A549 (cell line): Measurements from ENCODE around the gene IL1RAP. TPM values are rescaled to one million over a fixed set of nuclear protein-coding genes. Genes with fewer than 3 reads are reported as not detected.

Source experiments
- ATAC-seq, 2 experiments: fragments of 200-7000 bp in 1 of 2; fragments of >200 bp in 1 of 2; cut with Nextera tagmentation in 1 of 2; cut with Tn5 transposase in 1 of 2; 3 replicates each; pipeline versions ENCODE4 v1.8.0 to v1.9.1; 2018 to 2020; ENCODE audit warnings: mild to moderate bottlenecking in 1 of 2, moderate library complexity in 1 of 2
- CTCF ChIA-PET: fragments of 300-600 bp; sonication (Branson Sonifier 250); formaldehyde crosslinking; extraction: SDS; loops from one replicate; lab custom pipeline; 2021; ENCODE audit warnings: antibody characterized with exemption, inconsistent platforms; lab: Yijun Ruan, JAX
- POLR2A ChIA-PET: fragments of 350-600 bp; formaldehyde crosslinking; extraction: SDS; loops from one replicate; lab custom pipeline; 2021; ENCODE audit warnings: antibody characterized with exemption, inconsistent platforms; lab: Yijun Ruan, JAX
- DNase-seq, 2 experiments: peaks; one replicate each; pipeline versions ENCODE4 v3.0.0 to v3.0.0-alpha.2; 2011 to 2016; ENCODE audit warnings: low read depth in 1 of 2, low spot score in 1 of 2
- FAIRE-seq: peaks from 2 replicates; lab custom pipeline; 2011; peaks lifted over from hg19 to GRCh38; lab: Jason Lieb, UNC
- H3K27ac ChIP-seq, 2 experiments: fragments of >200 bp; sonication (Bioruptor Twin); formaldehyde crosslinking; 3 replicates each; pipeline ENCODE4 v1.5.1; 2016 to 2017
- H3K4me1 ChIP-seq: fragments of >200 bp; sonication (Bioruptor Twin); formaldehyde crosslinking; 3 replicates; pipeline ENCODE4 v1.6.1; 2016
- H3K4me2 ChIP-seq: fragments of >200 bp; sonication (Bioruptor Twin); formaldehyde crosslinking; 3 replicates; pipeline ENCODE4 v1.6.1; 2016
- H3K4me3 ChIP-seq: fragments of >200 bp; sonication (Bioruptor Twin); formaldehyde crosslinking; 3 replicates; pipeline ENCODE4 v1.5.1; 2016
- H3K9me3 ChIP-seq: fragments of >200 bp; sonication (Bioruptor Twin); formaldehyde crosslinking; 3 replicates; pipeline ENCODE4 v1.6.1; 2016
- ATOH8 ChIP-seq: fragments of 250-450 bp; sonication (Bioruptor Pico); IDR thresholded peaks from 2 replicates; pipeline ENCODE4 v1.5.0; 2020; ENCODE audit warnings: low read depth, mild to moderate bottlenecking, moderate library complexity
- BCL3 ChIP-seq: fragments of >200 bp; sonication (Bioruptor Twin); formaldehyde crosslinking; IDR thresholded peaks from 3 replicates; pipeline ENCODE4 v1.6.1; 2016
- BHLHE40 ChIP-seq: IDR thresholded peaks from 2 replicates; pipeline ENCODE4 v1.6.1; 2012; ENCODE audit warnings: low read depth, low read length, inconsistent platforms
- CEBPB ChIP-seq, 2 experiments: fragments of >200 bp in 1 of 2; sonication (Bioruptor Twin) in 1 of 2; formaldehyde crosslinking in 1 of 2; IDR thresholded peaks; 2 replicates each; pipeline ENCODE4 v1.6.1; 2012 to 2016
- EHF ChIP-seq: fragments of 250-450 bp; sonication (Bioruptor Pico); IDR thresholded peaks from 2 replicates; pipeline ENCODE4 v1.5.0; 2020; ENCODE audit warnings: mild to moderate bottlenecking
- EHMT2 ChIP-seq: fragments of 200-600 bp; sonication (generic); IDR thresholded peaks from 2 replicates; pipeline ENCODE4 v1.6.1; 2016; ENCODE audit warnings: antibody characterized with exemption, low read depth, mild to moderate bottlenecking, moderate library complexity
- EP300 ChIP-seq, 2 experiments: fragments of >200 bp; sonication (Bioruptor Twin); formaldehyde crosslinking; IDR thresholded peaks; 2 replicates in 1 of 2; 3 replicates in 1 of 2; pipeline ENCODE4 v1.6.1; 2016 to 2017
- ESRRA ChIP-seq: fragments of 150-350 bp; IDR thresholded peaks from 2 replicates; pipeline ENCODE4 v1.6.1; 2014; ENCODE audit warnings: mild to moderate bottlenecking, low read length, borderline replicate concordance
- FOSL2 ChIP-seq, 2 experiments: fragments of 450-650 bp in 1 of 2; fragments of >200 bp in 1 of 2; sonication (Bioruptor Twin) in 1 of 2; formaldehyde crosslinking; IDR thresholded peaks; 2 replicates each; pipeline versions ENCODE4 v1.5.0 to v1.6.1; 2016 to 2020; ENCODE audit warnings: mild to moderate bottlenecking in 1 of 2, moderate library complexity in 1 of 2
- FOXS1 ChIP-seq: fragments of 250-450 bp; sonication (Bioruptor Pico); IDR thresholded peaks from 2 replicates; pipeline ENCODE4 v1.5.0; 2020; ENCODE audit warnings: mild to moderate bottlenecking, moderate library complexity
- HDAC2 ChIP-seq: fragments of 200-600 bp; sonication (generic); IDR thresholded peaks from 2 replicates; pipeline ENCODE4 v1.6.1; 2016
- HES2 ChIP-seq: fragments of >200 bp; sonication (Bioruptor Twin); formaldehyde crosslinking; IDR thresholded peaks from 2 replicates; pipeline ENCODE4 v1.6.1; 2016
- HEYL ChIP-seq: fragments of 250-450 bp; sonication (Bioruptor Pico); IDR thresholded peaks from 2 replicates; pipeline ENCODE4 v1.8.0; 2021; ENCODE audit warnings: mild to moderate bottlenecking, moderate library complexity
- HOXA7 ChIP-seq: fragments of 250-450 bp; sonication (Bioruptor Pico); IDR thresholded peaks from 2 replicates; pipeline ENCODE4 v1.5.0; 2020; ENCODE audit warnings: mild to moderate bottlenecking, moderate library complexity
- HOXB5 ChIP-seq: fragments of 250-450 bp; sonication (Bioruptor Pico); IDR thresholded peaks from 2 replicates; pipeline ENCODE4 v1.5.0; 2020; ENCODE audit warnings: mild to moderate bottlenecking, moderate library complexity
- KDM5A ChIP-seq: fragments of 200-600 bp; sonication (generic); IDR thresholded peaks from 2 replicates; pipeline ENCODE4 v1.6.1; 2016; ENCODE audit warnings: antibody characterized with exemption, mild to moderate bottlenecking
- MYC ChIP-seq: IDR thresholded peaks from 2 replicates; pipeline ENCODE4 v1.6.1; 2012; ENCODE audit warnings: mild to moderate bottlenecking, inconsistent platforms, low read length, improper control_type of control experiment, borderline replicate concordance
- NR3C1 ChIP-seq: fragments of >200 bp; sonication (Bioruptor Twin); formaldehyde crosslinking; IDR thresholded peaks from 3 replicates; pipeline ENCODE4 v1.6.1; 2017
- POLR2AphosphoS2 ChIP-seq: conservative IDR thresholded peaks from 2 replicates; pipeline ENCODE4 v1.6.1; 2012; ENCODE audit warnings: low read length, improper control_type of control experiment, inconsistent platforms
- RARB ChIP-seq: fragments of 250-450 bp; sonication (Bioruptor Pico); IDR thresholded peaks from 2 replicates; pipeline ENCODE4 v1.8.0; 2021; ENCODE audit warnings: mild to moderate bottlenecking, moderate library complexity
- REST ChIP-seq: fragments of 200-600 bp; sonication (generic); IDR thresholded peaks from 2 replicates; pipeline ENCODE4 v1.6.1; 2016; ENCODE audit warnings: antibody characterized with exemption, mild to moderate bottlenecking, moderate library complexity
- SMC3 ChIP-seq: fragments of >200 bp; sonication (Bioruptor Twin); formaldehyde crosslinking; IDR thresholded peaks from 3 replicates; pipeline ENCODE4 v1.6.1; 2018; ENCODE audit warnings: inconsistent platforms
- TFCP2L1 ChIP-seq: fragments of 250-450 bp; sonication (Bioruptor Pico); IDR thresholded peaks from 2 replicates; pipeline ENCODE4 v1.5.0; 2021; ENCODE audit warnings: mild to moderate bottlenecking
- TP53 ChIP-seq: fragments of 250-450 bp; sonication (Bioruptor Pico); IDR thresholded peaks from 2 replicates; pipeline ENCODE4 v1.5.0; 2021; ENCODE audit warnings: mild to moderate bottlenecking, moderate library complexity
- ZC3H11A ChIP-seq: fragments of 450-650 bp; IDR thresholded peaks from 2 replicates; pipeline ENCODE4 v1.6.1; 2014; ENCODE audit warnings: antibody characterized with exemption, mild to moderate bottlenecking
- ZFP36 ChIP-seq: fragments of 450-650 bp; IDR thresholded peaks from 2 replicates; pipeline ENCODE4 v1.6.1; 2014; ENCODE audit warnings: borderline replicate concordance; ENCODE audit not compliant: partially characterized antibody
- ZNF302 ChIP-seq: fragments of 250-450 bp; sonication (Bioruptor Pico); IDR thresholded peaks from 2 replicates; pipeline ENCODE4 v1.9.0; 2021; ENCODE audit warnings: inconsistent platforms, mild to moderate bottlenecking, moderate library complexity
- ZSCAN20 ChIP-seq: fragments of 250-450 bp; sonication (Bioruptor Pico); IDR thresholded peaks from 2 replicates; pipeline ENCODE4 v1.8.0; 2022; ENCODE audit warnings: mild to moderate bottlenecking, moderate library complexity
- WGBS: methylation state at CpG from one replicate; pipeline ENCODE4 v1.1.6; 2017; ENCODE audit errors: missing lambda C conversion rate; 5-methylcytosine and 5-hydroxymethylcytosine counted together
- polyA plus RNA-seq, 4 experiments: library from polyadenylated mRNA; depleted of rRNA in 3 of 4; stranded (reverse); fragments of >200 nt; fragmentation: RNase III in 1 of 4; extraction: RNeasy Plus Mini Kit Qiagen cat#74134 plus additional on column Dnase treatment in 1 of 4; gene quantifications; 2 replicates in 3 of 4; 3 replicates in 1 of 4; pipeline ENCODE4 v1.2.3, GENCODE V29; 2011 to 2017

IL1RAP gene
- polyA plus RNA-seq, 2 of the 4 experiments (the other 2 are of a cell fraction): 3.9 to 18.5 TPM

- no peaks in the 10 kb centered on the region for H3K4me1 ChIP-seq
- ATAC-seq (no peak), FAIRE-seq (no peak), DNase-seq (no peak)
- CTCF ChIA-PET: interaction anchor here (0.8 kb wide), 1 partner anchor 12 kb away, joined by 3 read pairs; no protein-coding TSS in a partner anchor
- H3K9me3 ChIP-seq: no peaks in the 10 kb centered on the region
- POLR2A ChIA-PET: no interaction called here
- 68% methylated on average over 4 of the region's 4 CpGs for WGBS
- TF ChIP-seq ZSCAN20 (CRISPR knock-in tag) (no peak), EHF (CRISPR knock-in tag) (no peak), CEBPB (IDR thresholded peaks at IDR 0.05) (no peak), ZC3H11A (no peak), HOXB5 (CRISPR knock-in tag) (no peak), BCL3 (no peak), HEYL (CRISPR knock-in tag) (no peak), MYC (no peak), HES2 (no peak), RARB (CRISPR knock-in tag) (no peak), NR3C1 (no peak), HOXA7 (CRISPR knock-in tag) (no peak), EHMT2 (no peak), POLR2AphosphoS2 (no peak), FOXS1 (CRISPR knock-in tag) (no peak)
- H3K4me2 ChIP-seq: no peak overlapping the region
- H3K4me3 ChIP-seq: no peak overlapping the region
- H3K27ac ChIP-seq: no peak overlapping the region
Measured at GRCh38 chr3:190486908-190487607, 26.8 kb upstream of the IL1RAP start.

- DNase-seq (no peak), FAIRE-seq (no peak), ATAC-seq (no peak)
- POLR2A ChIA-PET: no interaction called here
- Histone ChIP-seq H3K4me3 (no peak overlapping the region), H3K4me2 (no peak overlapping the region), H3K4me1 (no peaks in the 10 kb centered on the region), H3K9me3 (no peaks in the 10 kb centered on the region), H3K27ac (no peak overlapping the region)
- 39% methylated on average over 4 of the region's 4 CpGs for WGBS
- CTCF ChIA-PET: interaction anchor here (1.0 kb wide), 1 partner anchor 22 kb away, joined by 3 read pairs; the partner anchor contains the start of gene IL1RAP
- TF ChIP-seq EP300 (IDR thresholded peaks at IDR 0.05) (no peak), HDAC2 (no peak), ZNF302 (CRISPR knock-in tag) (no peak), ZFP36 (no peak), ATOH8 (CRISPR knock-in tag) (no peak), TFCP2L1 (no peak), SMC3 (no peak), KDM5A (no peak), BHLHE40 (no peak), FOSL2 (IDR thresholded peaks at IDR 0.05) (no peak), FOSL2 (CRISPR knock-in tag; IDR thresholded peaks at IDR 0.05) (no peak), EHMT2 (no peak), ESRRA (no peak), ZSCAN20 (CRISPR knock-in tag) (no peak), HOXA7 (CRISPR knock-in tag) (no peak), REST (no peak), TP53 (CRISPR knock-in tag) (no peak), POLR2AphosphoS2 (no peak)
Measured at GRCh38 chr3:190491533-190492054, 22.3 kb upstream of the IL1RAP start.
